Large intestine (tissue), 3 donors: ENCODE measurements around the gene AIG1. TPM values are rescaled to one million over a fixed set of nuclear protein-coding genes. Genes with fewer than 3 reads are reported as not detected.

Source experiments
- DNase-seq, 2 donors: peaks; one replicate each; pipeline versions ENCODE4 v3.0.0 to v3.0.0-alpha.2; 2013
- H3K27ac ChIP-seq: one replicate; pipeline ENCODE4 v1.5.1; 2013; ENCODE audit warnings: low read length
- H3K27me3 ChIP-seq: 2 replicates; pipeline ENCODE4 v1.6.1; 2013; ENCODE audit warnings: low read length; ENCODE audit not compliant: control insufficient read depth, insufficient read depth
- H3K36me3 ChIP-seq: 2 replicates; pipeline ENCODE4 v1.6.1; 2013; ENCODE audit warnings: low read length; ENCODE audit not compliant: control insufficient read depth, insufficient read depth
- H3K4me1 ChIP-seq: one replicate; pipeline ENCODE4 v1.6.1; 2013; ENCODE audit warnings: low read length; ENCODE audit not compliant: control insufficient read depth, insufficient read depth
- H3K4me3 ChIP-seq: one replicate; pipeline ENCODE4 v1.5.1; 2013; ENCODE audit warnings: low read length
- H3K9me3 ChIP-seq: one replicate; pipeline ENCODE4 v1.6.1; 2013; ENCODE audit warnings: mild to moderate bottlenecking, low read depth, low read length, moderate library complexity; ENCODE audit not compliant: control insufficient read depth
- WGBS: methylation state at CpG from one replicate; pipeline ENCODE4 v1.1.5; 2013; ENCODE audit warnings: low lambda C conversion rate; ENCODE audit not compliant: insufficient coverage; 5-methylcytosine and 5-hydroxymethylcytosine counted together
- polyA plus RNA-seq: library from polyadenylated mRNA; unstranded; fragments of 120-200 nt; gene quantifications from one replicate; pipeline ENCODE4 v1.2.1, GENCODE V29; 2013

The AIG1 gene
- polyA plus RNA-seq, 1 donor = 180 TPM

GRCh38 chr6:143248359-143248758 lies 187.7 kb downstream of the AIG1 start:
- WGBS = no CpG with 5 or more reads among the region's 4 CpGs
- no peaks in the 10 kb centered on the region for H3K27me3 ChIP-seq
- no peaks in the 10 kb centered on the region for H3K4me1 ChIP-seq
- no peak overlapping the region for H3K27ac ChIP-seq
- DNase-seq = no peak
- no peak overlapping the region for H3K4me3 ChIP-seq
- peaks cover 4% of the 10 kb centered on the region for H3K36me3 ChIP-seq
- H3K9me3 ChIP-seq = no peaks in the 10 kb centered on the region

GRCh38 chr6:143251288-143251687 lies 190.6 kb downstream of the AIG1 start:
- no peak overlapping the region for H3K27ac ChIP-seq
- H3K9me3 ChIP-seq = no peaks in the 10 kb centered on the region
- no peaks in the 10 kb centered on the region for H3K4me1 ChIP-seq
- WGBS = no CpG with 5 or more reads among the region's 4 CpGs
- DNase-seq = no peak
- peaks cover 2% of the 10 kb centered on the region for H3K36me3 ChIP-seq
- no peak overlapping the region for H3K4me3 ChIP-seq
- H3K27me3 ChIP-seq = no peaks in the 10 kb centered on the region

- no peak overlapping the region for H3K4me3 ChIP-seq
- WGBS = no CpG with 5 or more reads among the region's 6 CpGs
- no peak for DNase-seq
These were observed 192.3 kb downstream of the AIG1 start for GRCh38 chr6:143252961-143253360.

GRCh38 chr6:143253586-143253985 lies 192.9 kb downstream of the AIG1 start:
- Histone ChIP-seq H3K27ac (no peak overlapping the region), H3K4me1 (no peaks in the 10 kb centered on the region), H3K4me3 (no peak overlapping the region), H3K36me3 (peaks cover 2% of the 10 kb centered on the region), H3K9me3 (no peaks in the 10 kb centered on the region), H3K27me3 (no peaks in the 10 kb centered on the region)
- DNase-seq = no peak
- 20% methylated on average over 1 of the region's 4 CpGs for WGBS

More at GRCh38 chr6:143252961-143253360, 192.3 kb downstream of the AIG1 start:
- Histone ChIP-seq H3K9me3 (no peaks in the 10 kb centered on the region), H3K4me1 (no peaks in the 10 kb centered on the region), H3K27me3 (no peaks in the 10 kb centered on the region), H3K36me3 (peaks cover 2% of the 10 kb centered on the region), H3K27ac (no peak overlapping the region)

GRCh38 chr6:143258945-143259344 lies 198.3 kb downstream of the AIG1 start:
- H3K27me3 ChIP-seq = no peaks in the 10 kb centered on the region
- no peaks in the 10 kb centered on the region for H3K9me3 ChIP-seq
- no peak overlapping the region for H3K4me3 ChIP-seq
- no peaks in the 10 kb centered on the region for H3K36me3 ChIP-seq
- H3K27ac ChIP-seq = no peak overlapping the region
- no peaks in the 10 kb centered on the region for H3K4me1 ChIP-seq
- DNase-seq = no peak

GRCh38 chr6:143260857-143261256 lies 200.2 kb downstream of the AIG1 start:
- Histone ChIP-seq H3K27me3 (no peaks in the 10 kb centered on the region), H3K27ac (no peak overlapping the region), H3K9me3 (no peaks in the 10 kb centered on the region), H3K36me3 (no peaks in the 10 kb centered on the region), H3K4me1 (no peaks in the 10 kb centered on the region), H3K4me3 (no peak overlapping the region)
- WGBS = no CpG with 5 or more reads among the region's 7 CpGs
- DNase-seq = no peak

GRCh38 chr6:143261899-143262436 lies 201.3 kb downstream of the AIG1 start:
- no peak for DNase-seq
- H3K27ac ChIP-seq = no peak overlapping the region
- WGBS = no CpG with 5 or more reads among the region's 3 CpGs

GRCh38 chr6:143262859-143263258 lies 202.2 kb downstream of the AIG1 start:
- no peaks in the 10 kb centered on the region for H3K4me1 ChIP-seq
- H3K9me3 ChIP-seq = no peaks in the 10 kb centered on the region
- WGBS = 100% methylated on average over 1 of the region's 2 CpGs
- no peak overlapping the region for H3K27ac ChIP-seq
- no peak overlapping the region for H3K4me3 ChIP-seq
- H3K27me3 ChIP-seq = no peaks in the 10 kb centered on the region
- no peak for DNase-seq
- no peaks in the 10 kb centered on the region for H3K36me3 ChIP-seq

More at GRCh38 chr6:143261899-143262436, 201.3 kb downstream of the AIG1 start:
- Histone ChIP-seq H3K4me1 (no peaks in the 10 kb centered on the region), H3K36me3 (no peaks in the 10 kb centered on the region), H3K9me3 (no peaks in the 10 kb centered on the region), H3K4me3 (no peak overlapping the region), H3K27me3 (no peaks in the 10 kb centered on the region)

GRCh38 chr6:143264379-143264778 lies 203.7 kb downstream of the AIG1 start:
- Histone ChIP-seq H3K27ac (no peak overlapping the region), H3K36me3 (no peaks in the 10 kb centered on the region), H3K9me3 (no peaks in the 10 kb centered on the region), H3K27me3 (no peaks in the 10 kb centered on the region), H3K4me1 (no peaks in the 10 kb centered on the region), H3K4me3 (no peak overlapping the region)
- no CpG with 5 or more reads among the region's 5 CpGs for WGBS
- DNase-seq = no peak

- H3K36me3 ChIP-seq = no peaks in the 10 kb centered on the region
- no peaks in the 10 kb centered on the region for H3K4me1 ChIP-seq
- no peak overlapping the region for H3K4me3 ChIP-seq
- H3K27ac ChIP-seq = no peak overlapping the region
- no peak for DNase-seq
- H3K9me3 ChIP-seq = no peaks in the 10 kb centered on the region
- 80% methylated on average over 2 of the region's 4 CpGs for WGBS
- no peaks in the 10 kb centered on the region for H3K27me3 ChIP-seq
These were observed 204.5 kb downstream of the AIG1 start for GRCh38 chr6:143264986-143265764.

- H3K36me3 ChIP-seq = no peaks in the 10 kb centered on the region
- H3K4me3 ChIP-seq = no peak overlapping the region
- no peaks in the 10 kb centered on the region for H3K27me3 ChIP-seq
- no peak overlapping the region for H3K27ac ChIP-seq
- no CpG with 5 or more reads among the region's 2 CpGs for WGBS
- H3K9me3 ChIP-seq = no peaks in the 10 kb centered on the region
- no peaks in the 10 kb centered on the region for H3K4me1 ChIP-seq
- DNase-seq = no peak
These were observed 207.1 kb downstream of the AIG1 start for GRCh38 chr6:143267760-143268159.
